ENCODE results near the gene PPM1H.

Gene PPM1H

DNA sequence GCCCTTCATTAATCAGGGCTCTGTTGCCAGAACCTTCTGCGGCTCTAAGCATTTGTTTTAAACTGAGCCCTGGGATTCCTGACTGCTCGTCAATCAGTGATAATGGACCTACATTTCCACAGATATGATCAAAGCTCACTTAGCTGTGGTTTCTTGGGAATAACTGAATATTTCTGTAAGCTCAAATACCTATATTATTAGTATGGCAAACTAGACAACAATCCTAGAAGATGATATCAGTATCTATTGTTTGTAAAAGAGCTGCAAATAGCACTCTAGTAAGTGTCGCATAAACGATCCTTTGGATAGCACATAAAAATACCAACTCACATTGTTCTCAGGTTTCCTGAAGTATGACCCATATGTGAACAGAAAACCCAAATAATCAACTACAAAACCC, 150.4 kb downstream of the PPM1H start:
- TF ChIP-seq, protein P1, sequence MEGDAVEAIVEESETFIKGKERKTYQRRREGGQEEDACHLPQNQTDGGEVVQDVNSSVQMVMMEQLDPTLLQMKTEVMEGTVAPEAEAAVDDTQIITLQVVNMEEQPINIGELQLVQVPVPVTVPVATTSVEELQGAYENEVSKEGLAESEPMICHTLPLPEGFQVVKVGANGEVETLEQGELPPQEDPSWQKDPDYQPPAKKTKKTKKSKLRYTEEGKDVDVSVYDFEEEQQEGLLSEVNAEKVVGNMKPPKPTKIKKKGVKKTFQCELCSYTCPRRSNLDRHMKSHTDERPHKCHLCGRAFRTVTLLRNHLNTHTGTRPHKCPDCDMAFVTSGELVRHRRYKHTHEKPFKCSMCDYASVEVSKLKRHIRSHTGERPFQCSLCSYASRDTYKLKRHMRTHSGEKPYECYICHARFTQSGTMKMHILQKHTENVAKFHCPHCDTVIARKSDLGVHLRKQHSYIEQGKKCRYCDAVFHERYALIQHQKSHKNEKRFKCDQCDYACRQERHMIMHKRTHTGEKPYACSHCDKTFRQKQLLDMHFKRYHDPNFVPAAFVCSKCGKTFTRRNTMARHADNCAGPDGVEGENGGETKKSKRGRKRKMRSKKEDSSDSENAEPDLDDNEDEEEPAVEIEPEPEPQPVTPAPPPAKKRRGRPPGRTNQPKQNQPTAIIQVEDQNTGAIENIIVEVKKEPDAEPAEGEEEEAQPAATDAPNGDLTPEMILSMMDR (IDR thresholded peaks at IDR 0.05; ENCODE audit: low read depth, low read length): no peak
- DNase-seq (ENCODE audit: extremely low read depth, low read depth): no peak

DNA sequence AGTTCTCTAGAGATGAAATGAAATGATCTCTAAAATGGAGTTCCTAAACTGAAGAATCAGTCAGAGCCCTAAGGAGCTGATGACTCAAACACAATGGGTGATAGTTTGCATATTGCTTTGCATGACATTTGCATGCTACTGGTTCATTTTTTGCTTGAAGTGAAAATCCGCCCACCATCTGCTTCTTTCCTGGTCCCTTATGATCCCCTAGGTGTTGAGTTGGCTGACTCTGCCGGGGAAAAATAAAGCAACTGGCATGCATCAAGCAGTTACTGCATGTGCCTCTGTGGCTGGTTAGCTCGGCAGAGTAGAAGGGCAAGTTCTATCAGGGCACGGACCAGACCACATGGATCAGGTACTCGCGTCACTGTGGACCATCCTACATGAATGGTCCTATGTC, 151.1 kb downstream of the PPM1H start:
- DNase-seq (ENCODE audit: extremely low read depth, low read depth): no peak
- TF ChIP-seq, protein P1 (IDR thresholded peaks at IDR 0.05; ENCODE audit: low read depth, low read length): no peak

DNA sequence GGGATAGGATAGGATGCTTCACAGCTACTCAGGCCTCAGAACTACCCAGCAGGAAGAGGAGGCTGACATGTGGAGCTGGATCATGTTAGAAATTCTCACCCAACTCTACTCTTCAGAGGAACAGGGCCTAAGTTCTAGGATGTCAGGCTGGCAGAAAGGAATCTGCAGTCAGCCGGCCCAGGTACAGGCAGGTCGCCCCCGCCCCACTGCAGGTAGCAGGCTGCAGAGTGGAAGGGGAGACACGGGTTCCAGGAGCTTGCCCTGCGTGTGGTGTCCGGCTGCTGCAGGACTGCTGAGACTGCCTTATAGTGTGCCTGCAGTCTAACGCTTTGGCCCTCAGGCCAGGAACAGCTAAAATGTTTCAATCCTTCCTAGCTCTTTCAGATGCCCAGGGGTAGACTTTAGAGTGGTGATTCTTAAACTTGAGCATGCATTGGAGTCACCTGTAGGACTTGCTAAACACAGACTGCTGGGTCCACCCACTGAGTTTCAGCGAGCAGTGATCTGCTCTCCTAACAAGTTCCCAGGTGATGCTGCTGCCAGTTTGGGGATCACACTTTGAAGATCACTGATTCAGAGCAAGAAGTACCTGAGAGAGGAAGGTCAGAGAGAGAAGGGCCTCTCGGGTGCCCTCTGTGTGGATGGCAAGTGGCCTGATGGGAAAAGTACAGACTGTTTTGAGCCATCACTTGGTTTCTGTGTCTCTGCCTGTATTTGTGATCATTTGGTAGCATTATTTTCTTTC, 153.6 kb downstream of the PPM1H start:
- DNase-seq (ENCODE audit: extremely low read depth, low read depth): no peak
- TF ChIP-seq, protein P1 (IDR thresholded peaks at IDR 0.05; ENCODE audit: low read depth, low read length): no peak

DNA sequence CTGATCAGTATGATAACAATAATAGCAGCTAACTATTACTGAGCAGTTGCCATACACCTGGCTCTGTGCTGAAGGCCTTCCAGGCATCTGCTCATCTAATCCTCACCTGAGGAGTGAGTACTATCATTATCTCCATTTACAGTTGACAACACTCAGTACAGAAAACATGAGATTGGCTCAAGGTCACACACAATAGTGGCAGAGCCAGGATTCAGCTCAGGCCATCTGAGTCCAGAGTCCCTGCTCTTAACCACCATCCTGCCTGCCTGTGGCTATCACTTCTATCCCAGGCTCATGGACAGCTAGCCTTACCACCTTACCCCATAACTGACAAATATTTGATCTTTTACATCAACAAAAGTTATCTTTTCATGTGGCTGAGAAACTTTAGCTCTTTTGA, 155.5 kb downstream of the PPM1H start:
- TF ChIP-seq, protein P1 (IDR thresholded peaks at IDR 0.05; ENCODE audit: low read depth, low read length): no peak
- DNase-seq (ENCODE audit: extremely low read depth, low read depth): no peak

DNA sequence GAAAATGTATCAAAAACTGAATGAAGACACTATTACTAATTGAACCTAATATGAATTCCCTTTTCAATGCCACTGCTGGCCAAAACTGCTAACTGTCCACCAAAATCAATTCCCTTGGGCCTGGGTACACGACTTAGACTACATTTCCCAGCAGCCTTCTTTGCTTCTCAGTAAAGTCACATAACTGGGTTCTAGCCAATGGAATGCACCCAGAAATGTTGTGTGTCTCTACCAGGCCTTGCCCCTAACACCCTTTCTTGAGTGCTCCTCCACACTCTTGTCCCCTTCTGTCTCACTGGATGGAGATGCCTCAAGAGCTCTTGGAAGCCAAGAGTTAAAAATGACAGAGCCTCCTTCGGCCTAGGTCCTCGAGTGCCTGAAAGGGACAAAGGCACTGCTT, 156.8 kb downstream of the PPM1H start:
- DNase-seq (ENCODE audit: extremely low read depth, low read depth): no peak
- TF ChIP-seq, protein P1 (IDR thresholded peaks at IDR 0.05; ENCODE audit: low read depth, low read length): no peak

DNA sequence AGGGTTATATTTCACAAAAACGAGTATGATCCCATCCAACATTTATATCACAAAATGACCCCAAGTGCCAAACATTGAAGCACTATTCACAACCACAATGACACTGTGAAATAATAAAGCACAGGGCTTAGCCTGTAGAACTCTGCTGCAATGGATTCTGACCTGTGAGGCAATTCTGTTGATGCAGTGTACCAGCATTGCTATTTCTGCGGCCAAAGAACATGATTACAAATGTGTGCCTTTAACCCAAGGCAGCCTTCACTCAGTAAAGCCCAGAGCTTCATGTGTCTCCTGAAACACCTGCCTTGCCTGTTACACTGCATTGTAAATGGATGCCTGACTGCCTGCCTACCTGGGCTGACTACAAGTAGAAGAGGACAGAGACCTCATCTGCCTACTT, 158.0 kb downstream of the PPM1H start:
- no peak for DNase-seq (ENCODE audit: extremely low read depth, low read depth)

DNA sequence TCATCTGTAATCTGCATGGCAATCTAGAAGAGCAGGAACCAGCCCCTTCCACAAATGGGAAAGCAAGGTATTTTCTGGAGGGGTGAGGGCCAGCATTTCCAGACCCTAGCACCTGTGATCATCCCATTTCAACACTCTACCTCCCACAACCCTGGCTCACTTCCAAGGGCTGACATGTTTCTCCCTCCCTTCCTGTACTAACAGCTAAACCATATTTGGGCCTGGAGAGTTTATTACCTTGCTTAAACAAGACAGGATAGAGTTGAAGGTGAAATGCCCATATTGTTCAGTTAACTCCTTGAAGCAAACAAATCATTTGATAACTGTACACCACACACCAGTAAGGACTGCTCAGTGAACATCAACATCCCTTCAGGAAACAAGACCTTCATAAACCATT, 158.4 kb downstream of the PPM1H start:
- DNase-seq (ENCODE audit: extremely low read depth, low read depth): no peak
- TF ChIP-seq, protein P1 (IDR thresholded peaks at IDR 0.05; ENCODE audit: low read depth, low read length): no peak

More for the DNA sequence above, 158.0 kb downstream of the PPM1H start:
- TF ChIP-seq, protein P1 (IDR thresholded peaks at IDR 0.05; ENCODE audit: low read depth, low read length): no peak

Measured in AG09319 (cell line).